HG02588 (cell line): ENCODE results near the gene RING1.

Experiments used
- ATAC-seq: cut with Tn5 transposase; IDR thresholded peaks from one replicate; pipeline ENCODE4 v1.9.1; 2021; ENCODE audit warnings: mild to moderate bottlenecking, moderate library complexity; ENCODE audit not compliant: unreplicated experiment

Gene RING1

GRCh38 chr6:33171880-33172687 is 36.2 kb upstream of the RING1 start:
- no peak for ATAC-seq

GRCh38 chr6:33172688-33173534 is 35.4 kb upstream of the RING1 start:
- no peak for ATAC-seq

- ATAC-seq, result no peak
Measured at GRCh38 chr6:33173535-33174180, 34.6 kb upstream of the RING1 start.

GRCh38 chr6:33174784-33175183 is 33.5 kb upstream of the RING1 start:
- ATAC-seq, result no peak

- no peak for ATAC-seq
Measured at GRCh38 chr6:33175436-33176069, 32.7 kb upstream of the RING1 start.

- ATAC-seq, result no peak
Measured at GRCh38 chr6:33176906-33177305, 31.4 kb upstream of the RING1 start.

GRCh38 chr6:33177552-33178446 is 30.5 kb upstream of the RING1 start:
- ATAC-seq, result no peak

GRCh38 chr6:33178755-33179475 is 29.4 kb upstream of the RING1 start:
- no peak for ATAC-seq

GRCh38 chr6:33181141-33181540 is 27.2 kb upstream of the RING1 start:
- no peak for ATAC-seq

- ATAC-seq, result no peak
Measured at GRCh38 chr6:33183071-33183683, 25.1 kb upstream of the RING1 start.

GRCh38 chr6:33185190-33185589 is 23.1 kb upstream of the RING1 start:
- ATAC-seq, result no peak

- ATAC-seq, result no peak
Measured at GRCh38 chr6:33185654-33186187, 22.6 kb upstream of the RING1 start.

- ATAC-seq, result no peak
Measured at GRCh38 chr6:33187809-33188208, 20.5 kb upstream of the RING1 start.

- no peak for ATAC-seq
Measured at GRCh38 chr6:33189164-33189563, 19.1 kb upstream of the RING1 start.

- ATAC-seq, result no peak
Measured at GRCh38 chr6:33189625-33190448, 18.5 kb upstream of the RING1 start.

- no peak for ATAC-seq
Measured at GRCh38 chr6:33190504-33191107, 17.7 kb upstream of the RING1 start.

- no peak for ATAC-seq
Measured at GRCh38 chr6:33191383-33192104, 16.8 kb upstream of the RING1 start.
